Natural killer cell (primary cell): ENCODE measurements around the gene RERE. TPM values are rescaled to one million over a fixed set of nuclear protein-coding genes. Genes with fewer than 3 reads are reported as not detected.

Source experiments
- ATAC-seq, 3 donors: fragments of 150-1000 bp in 2 of 3; fragments of 200-7000 bp in 1 of 3; cut with Tn5 transposase; 1 replicate in 1 of 3; 2 replicates in 2 of 3; pipeline ENCODE4 v1.10.0; 2021; ENCODE audit warnings: mild to moderate bottlenecking in 2 of 3, moderate library complexity in 2 of 3
- DNase-seq, 2 donors: peaks; one replicate each; pipeline versions ENCODE4 v3.0.0 to v3.0.0-alpha.2; 2013 to 2021; ENCODE audit warnings: mixed read lengths in 1 of 2
- H3K27ac ChIP-seq: one replicate; pipeline ENCODE4 v1.5.1; 2013; ENCODE audit warnings: mild to moderate bottlenecking, low read length
- H3K27me3 ChIP-seq: one replicate; pipeline ENCODE4 v1.6.1; 2013; ENCODE audit warnings: low read length; ENCODE audit not compliant: control insufficient read depth, insufficient read depth
- H3K36me3 ChIP-seq: one replicate; pipeline ENCODE4 v1.6.1; 2013; ENCODE audit warnings: low read length; ENCODE audit not compliant: control insufficient read depth, insufficient read depth
- H3K4me1 ChIP-seq: one replicate; pipeline ENCODE4 v1.6.1; 2013; ENCODE audit warnings: low read length; ENCODE audit not compliant: control insufficient read depth, insufficient read depth
- H3K4me3 ChIP-seq: one replicate; pipeline ENCODE4 v1.5.1; 2013; ENCODE audit warnings: low read length
- H3K9me3 ChIP-seq: one replicate; pipeline ENCODE4 v1.6.1; 2013; ENCODE audit warnings: low read length; ENCODE audit not compliant: control insufficient read depth, insufficient read depth
- H3K27ac Mint-ChIP-seq, 2 donors: one replicate each; pipeline ENCODE4 v1.8.0; 2022; ENCODE audit warnings: mild to moderate bottlenecking in 2 of 2, mixed read lengths in 2 of 2, moderate library complexity in 1 of 2
- H3K27me3 Mint-ChIP-seq, 2 donors: one replicate each; pipeline ENCODE4 v1.8.0; 2022; ENCODE audit warnings: low read depth in 2 of 2, mixed read lengths in 2 of 2
- H3K36me3 Mint-ChIP-seq: one replicate; pipeline ENCODE4 v1.8.0; 2022; ENCODE audit warnings: mixed read lengths
- H3K4me1 Mint-ChIP-seq, 2 donors: one replicate each; pipeline ENCODE4 v1.8.0; 2022; ENCODE audit warnings: mixed read lengths in 2 of 2
- H3K4me3 Mint-ChIP-seq: one replicate; pipeline ENCODE4 v1.8.0; 2022; ENCODE audit warnings: mild to moderate bottlenecking, moderate library complexity, mixed read lengths
- H3K9me3 Mint-ChIP-seq, 2 donors: one replicate each; pipeline ENCODE4 v1.8.0; 2022; ENCODE audit warnings: mixed read lengths in 2 of 2
- CTCF ChIP-seq: fragments of 200-600 bp; IDR thresholded peaks from one replicate; pipeline ENCODE4 v1.8.0; 2022; ENCODE audit warnings: antibody characterized with exemption
- WGBS: methylation state at CpG from one replicate; pipeline ENCODE4 v1.1.7; 2013; ENCODE audit warnings: missing lambda C conversion rate; ENCODE audit not compliant: insufficient coverage; 5-methylcytosine and 5-hydroxymethylcytosine counted together
- intact Hi-C: fragments of 100-400 bp; cut with micrococcal nuclease; formaldehyde crosslinking; loops from one replicate; pipeline ENCODE4 v1.14.2; 2022
- total RNA-seq, 4 donors: library from RNA; stranded (reverse); fragments of 120-200 nt in 1 of 4; gene quantifications; one replicate each; pipeline versions ENCODE4 v1.2.3 to v1.2.4, GENCODE V29; 2013 to 2022

RERE gene
- total RNA-seq, 3 donors from 2014 or later (not counting 1 experiment from before 2014, with no cell fraction given), result 67.7 to 76.0 (median 73.0) TPM

GRCh38 chr1:8363767-8364301 lies 453.6 kb downstream of the RERE start:
- ATAC-seq, result no peak
- Histone ChIP-seq H3K27ac (no peak overlapping the region), H3K36me3 (peaks cover 49% of the 10 kb centered on the region), H3K27me3 (no peaks in the 10 kb centered on the region), H3K9me3 (no peaks in the 10 kb centered on the region), H3K4me3 (no peak overlapping the region), H3K4me1 (no peaks in the 10 kb centered on the region)
- Mint-ChIP-seq H3K9me3 (no peaks in the 10 kb centered on the region), H3K27me3 (no peaks in the 10 kb centered on the region), H3K4me3 (no peak overlapping the region), H3K36me3 (no peaks in the 10 kb centered on the region), H3K27ac (no peak overlapping the region), H3K4me1 (no peaks in the 10 kb centered on the region)
- WGBS, result 93% methylated on average over 18 of the region's 18 CpGs
- DNase-seq, result no peak
- intact Hi-C loops, result no loop called here
- TF ChIP-seq CTCF, result no peak

GRCh38 chr1:8363186-8363766 lies 454.2 kb downstream of the RERE start:
- Mint-ChIP-seq H3K36me3 (no peaks in the 10 kb centered on the region), H3K27ac (no peak overlapping the region)
- H3K36me3 ChIP-seq, result peaks cover 55% of the 10 kb centered on the region

GRCh38 chr1:8362701-8363101 lies 454.7 kb downstream of the RERE start:
- Mint-ChIP-seq H3K27me3 (no peaks in the 10 kb centered on the region), H3K27ac (no peak overlapping the region), H3K4me1 (no peaks in the 10 kb centered on the region), H3K9me3 (no peaks in the 10 kb centered on the region), H3K4me3 (no peak overlapping the region), H3K36me3 (no peaks in the 10 kb centered on the region)
- intact Hi-C loops, result no loop called here
- Histone ChIP-seq H3K4me3 (no peak overlapping the region), H3K4me1 (no peaks in the 10 kb centered on the region), H3K27me3 (no peaks in the 10 kb centered on the region), H3K36me3 (peaks cover 60% of the 10 kb centered on the region), H3K27ac (no peak overlapping the region), H3K9me3 (no peaks in the 10 kb centered on the region)
- no peak for DNase-seq
- TF ChIP-seq CTCF, result no peak
- no peak for ATAC-seq
- 97% methylated on average over 13 of the region's 13 CpGs for WGBS

More at GRCh38 chr1:8363186-8363766, 454.2 kb downstream of the RERE start:
- Histone ChIP-seq H3K27me3 (no peaks in the 10 kb centered on the region), H3K4me1 (no peaks in the 10 kb centered on the region), H3K27ac (no peak overlapping the region), H3K9me3 (no peaks in the 10 kb centered on the region), H3K4me3 (no peak overlapping the region)
- Mint-ChIP-seq H3K27me3 (no peaks in the 10 kb centered on the region), H3K4me3 (no peak overlapping the region), H3K9me3 (no peaks in the 10 kb centered on the region), H3K4me1 (no peaks in the 10 kb centered on the region)
- intact Hi-C loops, result no loop called here
- DNase-seq, result no peak
- TF ChIP-seq CTCF, result no peak
- 92% methylated on average over 6 of the region's 8 CpGs for WGBS
- ATAC-seq, result no peak
